Measurements from ENCODE around the gene ATL1. TPM values are rescaled to one million over a fixed set of nuclear protein-coding genes. Genes with fewer than 3 reads are reported as not detected.

The ATL1 gene
- total and polyA plus RNA-seq, 2 of the 8 experiments (the other 6 are each of a cell fraction or from before 2014, with no cell fraction given): 4.0 to 5.9 TPM

DNA sequence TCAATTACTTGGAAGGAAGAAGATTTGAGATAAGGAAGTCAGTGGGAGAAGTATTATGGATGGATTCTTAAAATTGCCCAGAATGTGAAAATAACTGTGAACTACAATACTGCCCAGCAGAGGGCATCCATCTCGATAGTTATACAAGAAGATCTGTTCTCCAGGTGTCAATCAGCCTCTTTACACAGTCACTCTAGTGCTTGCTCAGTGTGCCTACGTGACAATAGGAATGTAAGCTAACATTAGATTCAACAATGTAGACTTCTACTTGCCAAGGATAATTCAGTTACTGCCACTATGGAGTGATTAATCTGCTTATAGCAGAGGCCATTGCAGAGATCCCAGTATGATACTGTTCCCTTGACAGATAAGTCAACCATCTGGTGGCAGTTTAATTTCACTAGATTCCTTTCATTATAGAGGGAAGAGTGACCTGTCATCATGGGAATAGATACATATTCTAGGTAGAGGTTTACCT lies 17.0 kb upstream of the ATL1 start (continued):
- no peak for TF ChIP-seq MAFK (IDR thresholded peaks at IDR 0.05; ENCODE audit: low read depth, low read length)

Measured in H1 (cell line).